HepG2 (cell line): ENCODE measurements around the gene HSD3B7. TPM values are rescaled to one million over a fixed set of nuclear protein-coding genes. Genes with fewer than 3 reads are reported as not detected.

ENCODE experiments used
- ATAC-seq: fragments of 200-7000 bp; cut with Tn5 transposase; 3 replicates; pipeline ENCODE4 v1.9.1; 2020; ENCODE audit warnings: mild to moderate bottlenecking, moderate library complexity
- BruUV-seq: library from RNA; stranded (reverse); fragments of 400-500 nt; replicated peaks from 2 replicates; lab custom pipeline; 2021; lab: Mats Ljungman, UMichigan
- CTCF ChIA-PET: fragments of 300-600 bp; formaldehyde crosslinking; extraction: SDS; loops from one replicate; lab custom pipeline; 2021; ENCODE audit warnings: low total read pairs, inconsistent platforms, low intra/inter-chr PET ratio; lab: Yijun Ruan, JAX
- POLR2A ChIA-PET: fragments of 350-600 bp; sonication (Branson Sonifier 250); formaldehyde crosslinking; loops from one replicate; lab custom pipeline; 2020; ENCODE audit warnings: antibody characterized with exemption, inconsistent platforms; lab: Yijun Ruan, JAX
- DNase-seq: peaks from one replicate; pipeline ENCODE4 v3.0.0-alpha.2; 2015; ENCODE audit warnings: low spot score
- FAIRE-seq: peaks from 3 replicates; lab custom pipeline; 2011; peaks lifted over from hg19 to GRCh38; lab: Jason Lieb, UNC
- H2AFZ ChIP-seq: one replicate; pipeline ENCODE4 v1.6.1; 2011; ENCODE audit warnings: low read length, inconsistent platforms
- H3K27ac ChIP-seq: fragments of 300-600 bp; 3 replicates; pipeline ENCODE4 v1.8.0; 2011; ENCODE audit warnings: mixed run types, mild to moderate bottlenecking, mixed read lengths, low read length, inconsistent platforms; ENCODE audit not compliant: insufficient read depth; ENCODE audit errors: extremely low read length
- H3K27me3 ChIP-seq, 2 experiments: fragments of 200-600 bp in 1 of 2; 2 replicates in 1 of 2; 3 replicates in 1 of 2; pipeline versions ENCODE4 v1.6.0 to v1.8.0; 2011; ENCODE audit warnings: low read length in 2 of 2, mild to moderate bottlenecking in 2 of 2, moderate library complexity in 2 of 2, inconsistent platforms in 1 of 2; ENCODE audit not compliant: insufficient read depth in 2 of 2, control insufficient read depth in 1 of 2
- H3K36me3 ChIP-seq, 2 experiments: fragments of 200-600 bp in 1 of 2; replicated peaks in 1 of 2; 2 replicates in 1 of 2; 3 replicates in 1 of 2; pipeline versions ENCODE4 v1.5.1 to v1.8.0; 2011; ENCODE audit warnings: low read length in 2 of 2, inconsistent platforms in 1 of 2; ENCODE audit not compliant: insufficient read depth in 2 of 2, control insufficient read depth in 1 of 2
- H3K4me1 ChIP-seq: 2 replicates; pipeline ENCODE4 v1.5.1; 2012; ENCODE audit warnings: low read length, inconsistent platforms; ENCODE audit not compliant: insufficient read depth
- H3K4me2 ChIP-seq: 2 replicates; pipeline ENCODE4 v1.6.0; 2011; ENCODE audit warnings: low read depth, low read length, inconsistent platforms
- H3K4me3 ChIP-seq, 3 experiments: fragments of 200-600 bp in 1 of 3; sonication (generic), shearing (Covaris generic) in 1 of 3; replicated peaks in 1 of 3; 2 replicates each; pipeline ENCODE4 v1.5.1; 2011 to 2016; ENCODE audit warnings: low read length in 3 of 3, inconsistent platforms in 2 of 3, low read depth in 2 of 3, mild to moderate bottlenecking in 2 of 3, control low read depth in 1 of 3, mixed read lengths in 1 of 3; ENCODE audit not compliant: insufficient read depth in 1 of 3
- H3K79me2 ChIP-seq: one replicate; pipeline ENCODE4 v1.6.1; 2011; ENCODE audit warnings: low read length, inconsistent platforms; ENCODE audit not compliant: insufficient read depth
- H3K9ac ChIP-seq: 2 replicates; pipeline ENCODE4 v1.6.0; 2011; ENCODE audit warnings: mild to moderate bottlenecking, low read depth, low read length, inconsistent platforms; ENCODE audit not compliant: insufficient read depth
- H3K9me3 ChIP-seq: 2 replicates; pipeline ENCODE4 v1.5.1; 2012; ENCODE audit warnings: mild to moderate bottlenecking, low read length
- H4K20me1 ChIP-seq: 2 replicates; pipeline ENCODE4 v1.6.0; 2011; ENCODE audit warnings: inconsistent platforms, mild to moderate bottlenecking, low read length, moderate library complexity; ENCODE audit not compliant: insufficient read depth
- HDAC2 ChIP-seq: sonication (generic); formaldehyde crosslinking; IDR thresholded peaks from 2 replicates; pipeline ENCODE4 v1.4.0; 2020; ENCODE audit warnings: missing genetic modification reagents
- HOXD1 ChIP-seq: sonication (generic); formaldehyde crosslinking; IDR thresholded peaks from 2 replicates; pipeline ENCODE4 v1.5.0; 2020; ENCODE audit warnings: missing genetic modification reagents
- MAFK ChIP-seq, 2 experiments: IDR thresholded peaks in 1 of 2; conservative IDR thresholded peaks in 1 of 2; 2 replicates each; pipeline ENCODE4 v1.6.1; 2011; ENCODE audit warnings: improper control_type of control experiment in 2 of 2, low read length in 2 of 2
- SRY ChIP-seq: sonication (generic); formaldehyde crosslinking; IDR thresholded peaks from 2 replicates; pipeline ENCODE4 v1.8.0; 2022; ENCODE audit warnings: mild to moderate bottlenecking, missing genetic modification reagents
- TCF7L2 ChIP-seq: IDR thresholded peaks from 2 replicates; pipeline ENCODE4 v1.6.1; 2011; ENCODE audit warnings: mild to moderate bottlenecking, low read depth, low read length, moderate library complexity
- TRIM24 ChIP-seq: sonication (generic); formaldehyde crosslinking; IDR thresholded peaks from 2 replicates; pipeline ENCODE4 v1.8.0; 2022; ENCODE audit warnings: mild to moderate bottlenecking, missing genetic modification reagents
- ZNF44 ChIP-seq: sonication (generic); formaldehyde crosslinking; IDR thresholded peaks from 2 replicates; pipeline ENCODE4 v1.5.1; 2020; ENCODE audit warnings: mild to moderate bottlenecking, missing genetic modification reagents
- ZNF546 ChIP-seq: sonication (generic); formaldehyde crosslinking; conservative IDR thresholded peaks from 2 replicates; pipeline ENCODE4 v1.8.1; 2023; ENCODE audit warnings: mild to moderate bottlenecking, missing genetic modification reagents
- WGBS: methylation state at CpG from one replicate; pipeline ENCODE4 v1.1.6; 2017; ENCODE audit warnings: low lambda C conversion rate; 5-methylcytosine and 5-hydroxymethylcytosine counted together
- in situ Hi-C: cut with HindIII; loops from 2 replicates; pipeline ENCODE4 v1.10.0; 2017; ENCODE audit warnings: low pct_unique_long_range_greater_than_20kb; ENCODE audit not compliant: extremely low pct_ligation_motif_present
- intact Hi-C: fragments of 100-400 bp; cut with micrococcal nuclease; formaldehyde crosslinking; loops from one replicate; pipeline ENCODE4 v1.10.0; 2022; ENCODE audit not compliant: unreplicated experiment
- polyA plus RNA-seq, 8 experiments: library from polyadenylated mRNA; depleted of rRNA in 3 of 8; stranded (reverse) in 7 of 8; unstranded in 1 of 8; fragments of >200 nt; fragmentation: Illumina TruSeq in 4 of 8; extraction: Trizol in 4 of 8; gene quantifications; 2 replicates each; pipeline versions ENCODE4 v1.2.1 to v1.2.3, GENCODE V29; 2011 to 2016; ENCODE audit warnings: low read depth in 4 of 8, missing spikeins in 1 of 8, mixed read lengths in 1 of 8; ENCODE audit not compliant: insufficient read depth in 1 of 8
- total RNA-seq, 5 experiments: library from RNA; depleted of rRNA; stranded (reverse); fragments of >200 nt; fragmentation: Illumina TruSeq; extraction: Trizol; gene quantifications; 2 replicates each; pipeline ENCODE4 v1.2.3, GENCODE V29; 2016; ENCODE audit warnings: low read depth in 1 of 5
- TF ChIP-seq, protein P1 (sequence below): sonication (generic); formaldehyde crosslinking; IDR thresholded peaks from 2 replicates; pipeline ENCODE4 v1.5.0; 2020; ENCODE audit warnings: mild to moderate bottlenecking, missing genetic modification reagents
- TF ChIP-seq, protein P2 (sequence below), 2 experiments: fragments of 450-650 bp in 1 of 2; sonication (generic) in 1 of 2; formaldehyde crosslinking; IDR thresholded peaks; 2 replicates each; pipeline versions ENCODE4 v1.5.0 to v1.8.0; 2020 to 2022; ENCODE audit warnings: mild to moderate bottlenecking in 1 of 2, missing genetic modification reagents in 1 of 2

The HSD3B7 gene
- total and polyA plus RNA-seq, 2 of the 13 experiments (the other 11 are each of a cell fraction or from before 2014, with no cell fraction given): 32.9 to 69.7 TPM

DNA sequence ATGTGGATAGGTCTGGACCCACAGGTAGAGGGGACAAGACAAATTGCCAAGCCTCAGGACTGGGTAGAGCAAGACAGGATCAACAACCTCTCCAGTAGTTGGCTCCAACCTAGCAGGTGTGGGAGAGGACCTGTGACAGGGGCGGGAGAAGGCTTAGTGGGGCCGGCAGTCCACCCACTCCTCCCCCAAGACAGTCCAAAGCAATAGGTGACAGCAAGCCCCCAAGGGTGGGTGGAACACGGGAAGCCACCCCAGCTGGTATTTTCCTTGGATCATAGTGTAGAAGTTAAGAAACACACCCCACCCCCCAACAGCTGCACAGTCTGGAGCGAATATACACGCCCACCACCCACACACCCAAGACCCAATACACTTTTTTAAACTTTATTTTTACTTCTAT, 44.3 kb downstream of the HSD3B7 start (continued):
- TF ChIP-seq HOXD1 (CRISPR knock-in tag) (no peak), TRIM24 (CRISPR knock-in tag) (no peak), HDAC2 (CRISPR knock-in tag) (no peak), TCF7L2 (no peak), ZNF44 (CRISPR knock-in tag) (no peak)

DNA sequence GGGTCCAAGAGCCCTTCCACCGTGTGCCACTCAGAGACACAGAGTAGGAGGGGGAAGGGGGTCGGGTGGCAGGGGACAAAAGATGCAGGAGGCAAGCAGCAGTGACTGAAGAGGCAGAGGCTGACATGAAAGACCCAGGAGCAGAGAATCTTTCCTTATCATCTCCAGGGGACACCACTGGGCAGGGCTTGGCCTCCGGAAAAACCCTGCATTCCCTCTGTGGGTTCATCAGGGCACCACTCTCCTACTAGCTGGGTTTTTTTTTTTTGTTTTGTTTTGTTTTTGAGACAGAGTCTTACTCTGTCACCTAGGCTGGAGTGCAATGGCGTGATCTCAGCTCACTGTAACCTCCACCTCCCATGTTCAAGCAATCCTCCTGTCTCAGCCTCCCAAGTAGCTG, 46.3 kb downstream of the HSD3B7 start:
- Histone ChIP-seq H3K4me2 (no peak overlapping the region), H3K4me1 (peaks cover 43% of the 10 kb centered on the region), H2AFZ (no peak overlapping the region), H3K9ac (no peak overlapping the region), H4K20me1 (peaks cover 4% of the 10 kb centered on the region; the same call in 1 of the 2 replicates), H3K4me3 (no peak overlapping the region), H3K9me3 (no peaks in the 10 kb centered on the region), H3K79me2 (peaks cover 5% of the 10 kb centered on the region), H3K36me3 (peaks cover 0 to 4% of the 10 kb centered on the region in 2 experiments; a peak in 4 of 5 replicates), H3K27me3 (no peaks in the 10 kb centered on the region; a peak in 1 of 5 replicates), H3K27ac (no peak overlapping the region)
- ChIA-PET POLR2A (interaction anchor here (0.8 to 2.0 kb wide), 5 partner anchors 33 to 148 kb away, joined by 3 to 5 read pairs (median 4); partner anchors contain the start of genes FUS and KAT8), CTCF (no interaction called here)
- no peak for DNase-seq
- in situ Hi-C loops (loop anchor here (5.0 kb wide), 1 partner anchor 41 kb away; the partner anchor contains the start of genes ZNF646 and ZNF668), intact Hi-C loops (no loop called here)
- no peak for ATAC-seq
- no TSS peak for BruUV-seq
- WGBS: 34% methylated on average over 4 of the region's 4 CpGs
- TF ChIP-seq SRY (CRISPR knock-in tag) (no peak), ZNF546 (CRISPR knock-in tag) (no peak), MAFK (conservative IDR thresholded peaks at IDR 0.05 in 1 of 2, IDR thresholded peaks at IDR 0.05 in 1 of 2; ENCODE audit: low read length in 2 of 2) (no peak)
- TF ChIP-seq, protein P1, sequence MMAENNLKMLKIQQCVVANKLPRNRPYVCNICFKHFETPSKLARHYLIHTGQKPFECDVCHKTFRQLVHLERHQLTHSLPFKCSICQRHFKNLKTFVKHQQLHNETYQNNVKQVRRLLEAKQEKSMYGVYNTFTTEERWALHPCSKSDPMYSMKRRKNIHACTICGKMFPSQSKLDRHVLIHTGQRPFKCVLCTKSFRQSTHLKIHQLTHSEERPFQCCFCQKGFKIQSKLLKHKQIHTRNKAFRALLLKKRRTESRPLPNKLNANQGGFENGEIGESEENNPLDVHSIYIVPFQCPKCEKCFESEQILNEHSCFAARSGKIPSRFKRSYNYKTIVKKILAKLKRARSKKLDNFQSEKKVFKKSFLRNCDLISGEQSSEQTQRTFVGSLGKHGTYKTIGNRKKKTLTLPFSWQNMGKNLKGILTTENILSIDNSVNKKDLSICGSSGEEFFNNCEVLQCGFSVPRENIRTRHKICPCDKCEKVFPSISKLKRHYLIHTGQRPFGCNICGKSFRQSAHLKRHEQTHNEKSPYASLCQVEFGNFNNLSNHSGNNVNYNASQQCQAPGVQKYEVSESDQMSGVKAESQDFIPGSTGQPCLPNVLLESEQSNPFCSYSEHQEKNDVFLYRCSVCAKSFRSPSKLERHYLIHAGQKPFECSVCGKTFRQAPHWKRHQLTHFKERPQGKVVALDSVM (CRISPR knock-in tag): peak; percentile 89
- TF ChIP-seq, protein P2, sequence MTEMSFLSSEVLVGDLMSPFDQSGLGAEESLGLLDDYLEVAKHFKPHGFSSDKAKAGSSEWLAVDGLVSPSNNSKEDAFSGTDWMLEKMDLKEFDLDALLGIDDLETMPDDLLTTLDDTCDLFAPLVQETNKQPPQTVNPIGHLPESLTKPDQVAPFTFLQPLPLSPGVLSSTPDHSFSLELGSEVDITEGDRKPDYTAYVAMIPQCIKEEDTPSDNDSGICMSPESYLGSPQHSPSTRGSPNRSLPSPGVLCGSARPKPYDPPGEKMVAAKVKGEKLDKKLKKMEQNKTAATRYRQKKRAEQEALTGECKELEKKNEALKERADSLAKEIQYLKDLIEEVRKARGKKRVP (CRISPR knock-in tag; IDR thresholded peaks at IDR 0.05): no peak
- no peak for FAIRE-seq
